HepG2 (cell line): ENCODE data around the gene CRIM1. TPM values are rescaled to one million over a fixed set of nuclear protein-coding genes. Genes with fewer than 3 reads are reported as not detected.

Experiments used
- ARID5B ChIP-seq: IDR thresholded peaks from 2 replicates; pipeline ENCODE4 v1.4.0; 2020; ENCODE audit warnings: mild to moderate bottlenecking, missing genetic modification reagents
- CBX5 ChIP-seq: sonication (generic); formaldehyde crosslinking; IDR thresholded peaks from 2 replicates; pipeline ENCODE4 v1.4.0; 2020; ENCODE audit warnings: missing genetic modification reagents, borderline replicate concordance
- FOXA1 ChIP-seq, 2 experiments: fragments of 450-650 bp in 1 of 2; sonication (generic) in 1 of 2; formaldehyde crosslinking in 1 of 2; IDR thresholded peaks; 2 replicates each; pipeline versions ENCODE4 v1.4.0 to v1.6.1; 2016 to 2020; ENCODE audit warnings: missing genetic modification reagents in 1 of 2
- HINFP ChIP-seq: sonication (generic); formaldehyde crosslinking; IDR thresholded peaks from 2 replicates; pipeline ENCODE4 v1.4.0; 2020; ENCODE audit warnings: low read depth, mild to moderate bottlenecking, missing genetic modification reagents
- HOXD1 ChIP-seq: sonication (generic); formaldehyde crosslinking; IDR thresholded peaks from 2 replicates; pipeline ENCODE4 v1.5.0; 2020; ENCODE audit warnings: missing genetic modification reagents
- PHB2 ChIP-seq: fragments of 450-650 bp; IDR thresholded peaks from 2 replicates; pipeline ENCODE4 v1.6.1; 2018; ENCODE audit not compliant: partially characterized antibody
- POLR2AphosphoS2 ChIP-seq: IDR thresholded peaks from 2 replicates; pipeline ENCODE4 v1.6.1; 2011; ENCODE audit warnings: low read depth, low read length, improper control_type of control experiment
- RFX3 ChIP-seq: IDR thresholded peaks from 2 replicates; pipeline ENCODE4 v1.6.1; 2016; ENCODE audit warnings: missing biosample characterization, missing genetic modification reagents
- SOX13 ChIP-seq, 3 experiments: fragments of 450-650 bp in 1 of 3; sonication (generic) in 1 of 3; formaldehyde crosslinking in 1 of 3; IDR thresholded peaks in 2 of 3; conservative IDR thresholded peaks in 1 of 3; 2 replicates each; pipeline versions ENCODE4 v1.5.0 to v1.6.1; 2016 to 2020; ENCODE audit warnings: antibody characterized with exemption in 1 of 3, mild to moderate bottlenecking in 1 of 3, missing compliant biosample characterization in 1 of 3, missing genetic modification reagents in 1 of 3, moderate library complexity in 1 of 3
- ZBTB20 ChIP-seq: sonication (generic); formaldehyde crosslinking; IDR thresholded peaks from 2 replicates; pipeline ENCODE4 v1.8.1; 2023; ENCODE audit warnings: missing genetic modification reagents, low read depth, mild to moderate bottlenecking, borderline replicate concordance
- ZBTB4 ChIP-seq: sonication (generic); formaldehyde crosslinking; IDR thresholded peaks from 2 replicates; pipeline ENCODE4 v1.4.0; 2020; ENCODE audit warnings: missing genetic modification reagents, mild to moderate bottlenecking, borderline replicate concordance
- ZFP62 ChIP-seq: sonication (generic); formaldehyde crosslinking; IDR thresholded peaks from 2 replicates; pipeline ENCODE4 v1.4.0; 2020; ENCODE audit warnings: missing genetic modification reagents
- ZNF264 ChIP-seq: sonication (generic); formaldehyde crosslinking; IDR thresholded peaks from 2 replicates; pipeline ENCODE4 v1.4.0; 2020; ENCODE audit warnings: missing genetic modification reagents
- ZNF296 ChIP-seq: sonication (generic); formaldehyde crosslinking; conservative IDR thresholded peaks from 2 replicates; pipeline ENCODE4 v1.5.0; 2020; ENCODE audit warnings: mild to moderate bottlenecking, missing genetic modification reagents
- ZNF3 ChIP-seq: IDR thresholded peaks from 2 replicates; pipeline ENCODE4 v1.7.0; 2017; ENCODE audit warnings: inconsistent platforms
- ZNF503 ChIP-seq: sonication (generic); formaldehyde crosslinking; IDR thresholded peaks from 2 replicates; pipeline ENCODE4 v1.4.0; 2020; ENCODE audit warnings: missing genetic modification reagents
- ZNF556 ChIP-seq: sonication (generic); formaldehyde crosslinking; IDR thresholded peaks from 2 replicates; pipeline ENCODE4 v1.4.0; 2020; ENCODE audit warnings: mild to moderate bottlenecking, missing genetic modification reagents, borderline replicate concordance
- ZNF558 ChIP-seq: sonication (generic); formaldehyde crosslinking; IDR thresholded peaks from 2 replicates; pipeline ENCODE4 v1.9.0; 2022; ENCODE audit warnings: mild to moderate bottlenecking, missing genetic modification reagents, borderline replicate concordance
- ZNF562 ChIP-seq: sonication (generic); formaldehyde crosslinking; IDR thresholded peaks from 2 replicates; pipeline ENCODE4 v1.8.0; 2022; ENCODE audit warnings: missing genetic modification reagents, borderline replicate concordance
- polyA plus RNA-seq, 8 experiments: library from polyadenylated mRNA; depleted of rRNA in 3 of 8; stranded (reverse) in 7 of 8; unstranded in 1 of 8; fragments of >200 nt; fragmentation: Illumina TruSeq in 4 of 8; extraction: Trizol in 4 of 8; gene quantifications; 2 replicates each; pipeline versions ENCODE4 v1.2.1 to v1.2.3, GENCODE V29; 2011 to 2016; ENCODE audit warnings: low read depth in 4 of 8, missing spikeins in 1 of 8, mixed read lengths in 1 of 8; ENCODE audit not compliant: insufficient read depth in 1 of 8
- total RNA-seq, 5 experiments: library from RNA; depleted of rRNA; stranded (reverse); fragments of >200 nt; fragmentation: Illumina TruSeq; extraction: Trizol; gene quantifications; 2 replicates each; pipeline ENCODE4 v1.2.3, GENCODE V29; 2016; ENCODE audit warnings: low read depth in 1 of 5

The CRIM1 gene
- total and polyA plus RNA-seq, 2 of the 13 experiments (the other 11 are each of a cell fraction or from before 2014, with no cell fraction given) = 39.1 to 69.9 TPM

- TF ChIP-seq ZBTB4 (CRISPR knock-in tag) (no peak), ZNF264 (CRISPR knock-in tag) (no peak), ZNF296 (CRISPR knock-in tag) (no peak), POLR2AphosphoS2 (no peak), ZFP62 (CRISPR knock-in tag) (no peak), ZNF562 (CRISPR knock-in tag) (peak; percentile 36; the same call in 1 of the 2 replicates), ARID5B (peak; percentile 100), HOXD1 (CRISPR knock-in tag) (peak; percentile 83; the same call in 1 of the 2 replicates), HINFP (0 out of 2 replicates have a peak, but pooled peaks have one; percentile 34), FOXA1 (IDR thresholded peaks at IDR 0.05) (peak; percentile 48), FOXA1 (CRISPR knock-in tag; IDR thresholded peaks at IDR 0.05) (peak; percentile 96), CBX5 (CRISPR knock-in tag) (peak; percentile 94; the same call in 1 of the 2 replicates), SOX13 (IDR thresholded peaks at IDR 0.05) (peak; percentile 94), SOX13 (CRISPR knock-in tag; conservative IDR thresholded peaks at IDR 0.05 in 1 of 2, IDR thresholded peaks at IDR 0.05 in 1 of 2) (peak in 1 of 2 experiments; percentile 98; a peak in 2 of 4 replicates), RFX3 (0 out of 2 replicates have a peak, but pooled peaks have one; percentile 27), ZNF3 (CRISPR knock-in tag) (peak; percentile 79), PHB2 (no peak), ZBTB20 (CRISPR knock-in tag) (peak; percentile 91), ZNF503 (peak; percentile 99), ZNF556 (CRISPR knock-in tag) (peak; percentile 80; the same call in 1 of the 2 replicates), ZNF558 (CRISPR knock-in tag) (no peak)
Observed at GRCh38 chr2:36502081-36502480, 146.5 kb downstream of the CRIM1 start (continued).
